CD4-positive, alpha-beta T cell treated with Interleukin-12 subunit alpha and Interleukin-12 subunit beta, for 1 hour (primary cell): ENCODE data around the gene SLC39A7.

Experiments
- DNase-seq: peaks from one replicate; pipeline ENCODE4 v3.0.0-alpha.2; 2020

The SLC39A7 gene, protein sequence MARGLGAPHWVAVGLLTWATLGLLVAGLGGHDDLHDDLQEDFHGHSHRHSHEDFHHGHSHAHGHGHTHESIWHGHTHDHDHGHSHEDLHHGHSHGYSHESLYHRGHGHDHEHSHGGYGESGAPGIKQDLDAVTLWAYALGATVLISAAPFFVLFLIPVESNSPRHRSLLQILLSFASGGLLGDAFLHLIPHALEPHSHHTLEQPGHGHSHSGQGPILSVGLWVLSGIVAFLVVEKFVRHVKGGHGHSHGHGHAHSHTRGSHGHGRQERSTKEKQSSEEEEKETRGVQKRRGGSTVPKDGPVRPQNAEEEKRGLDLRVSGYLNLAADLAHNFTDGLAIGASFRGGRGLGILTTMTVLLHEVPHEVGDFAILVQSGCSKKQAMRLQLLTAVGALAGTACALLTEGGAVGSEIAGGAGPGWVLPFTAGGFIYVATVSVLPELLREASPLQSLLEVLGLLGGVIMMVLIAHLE

GRCh38 chr6:33200219-33201146, at the start of gene SLC39A7, which contains the start of gene RXRB:
Gene SLC39A7 (plus strand): TSS chr6:33200867. CDS start chr6:33201246, 379 bp downstream.
Gene RXRB (minus strand): TSS chr6:33200665. CDS start chr6:33200476, 189 bp downstream.
- DNase-seq = peak; percentile 99

- DNase-seq = no peak
Measured at GRCh38 chr6:33151050-33151449, 49.6 kb upstream of the SLC39A7 start.

DNA sequence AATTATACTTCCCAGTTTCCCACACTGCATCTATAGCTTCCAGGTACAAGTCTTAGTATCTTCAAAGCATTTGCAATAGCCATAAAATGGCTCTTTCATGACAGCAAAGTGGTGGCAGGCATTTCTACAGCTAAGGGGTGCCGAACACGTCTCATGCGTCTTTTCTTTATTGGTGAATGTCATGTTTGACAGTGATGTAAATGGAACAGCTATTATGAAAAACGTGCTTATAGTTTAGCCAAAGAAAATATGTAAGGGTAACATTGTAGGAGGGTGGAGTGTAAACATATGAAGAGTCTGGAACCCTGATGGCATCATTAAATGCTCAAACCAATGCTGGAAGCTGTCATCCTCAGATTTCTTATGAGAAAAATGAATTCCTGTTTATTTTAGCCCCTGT, 46.3 kb upstream of the SLC39A7 start:
- DNase-seq = no peak

GRCh38 chr6:33156561-33156960, 44.1 kb upstream of the SLC39A7 start:
- no peak for DNase-seq

DNA sequence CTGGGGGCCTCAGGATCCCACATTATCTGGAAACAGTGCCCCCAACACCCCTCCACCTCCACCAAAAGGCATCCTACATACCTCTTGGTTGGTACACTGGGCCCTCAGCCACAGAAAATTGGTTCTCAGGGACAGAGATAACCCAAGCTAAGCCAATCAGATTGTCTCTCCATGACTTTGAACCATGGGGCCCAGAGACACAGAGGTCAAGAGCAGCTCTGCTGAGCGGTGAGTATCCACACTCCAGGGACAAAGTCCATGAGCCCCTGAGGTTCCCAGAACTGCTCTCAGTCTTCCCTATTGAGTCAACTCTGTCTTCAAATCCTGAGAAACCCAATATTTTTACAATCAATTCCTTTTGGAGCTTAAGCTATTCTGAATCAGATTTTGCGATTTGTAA, 43.7 kb upstream of the SLC39A7 start:
- no peak for DNase-seq

GRCh38 chr6:33160096-33160495, 40.6 kb upstream of the SLC39A7 start:
- no peak for DNase-seq

DNA sequence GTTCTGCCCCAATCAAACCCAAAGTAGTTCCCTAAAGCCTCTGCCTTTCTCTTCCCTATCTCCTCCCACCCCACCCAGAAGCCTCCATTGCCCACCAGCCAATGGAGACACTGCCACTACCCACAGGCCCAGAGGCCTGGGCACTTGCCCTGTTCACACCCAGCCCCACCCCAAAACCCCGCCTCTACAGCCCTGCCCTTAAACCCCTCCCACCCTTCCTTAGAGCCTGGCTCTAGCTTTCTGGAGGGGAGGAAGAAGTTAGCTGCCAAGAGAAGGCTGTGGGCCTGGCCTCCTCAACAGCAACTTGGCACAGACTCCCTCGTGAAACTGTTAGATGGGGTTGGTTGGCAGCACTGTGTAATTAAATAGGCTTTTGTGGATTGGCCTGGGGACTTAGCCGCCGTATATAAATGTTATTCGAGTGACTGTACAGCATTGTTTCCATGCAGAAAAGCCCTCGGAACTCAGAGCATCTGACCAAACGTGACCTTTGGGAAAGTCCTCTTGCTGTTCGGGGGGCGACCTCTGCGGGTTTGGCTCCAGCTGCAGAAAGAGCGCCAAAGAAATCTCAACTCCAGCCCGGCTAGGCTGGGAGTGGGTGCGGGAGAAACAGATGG, 39.8 kb upstream of the SLC39A7 start:
- no peak for DNase-seq

GRCh38 chr6:33161354-33162331, 39.0 kb upstream of the SLC39A7 start:
- peak; percentile 86 for DNase-seq

GRCh38 chr6:33163540-33163939, 37.1 kb upstream of the SLC39A7 start:
- DNase-seq = no peak

DNA sequence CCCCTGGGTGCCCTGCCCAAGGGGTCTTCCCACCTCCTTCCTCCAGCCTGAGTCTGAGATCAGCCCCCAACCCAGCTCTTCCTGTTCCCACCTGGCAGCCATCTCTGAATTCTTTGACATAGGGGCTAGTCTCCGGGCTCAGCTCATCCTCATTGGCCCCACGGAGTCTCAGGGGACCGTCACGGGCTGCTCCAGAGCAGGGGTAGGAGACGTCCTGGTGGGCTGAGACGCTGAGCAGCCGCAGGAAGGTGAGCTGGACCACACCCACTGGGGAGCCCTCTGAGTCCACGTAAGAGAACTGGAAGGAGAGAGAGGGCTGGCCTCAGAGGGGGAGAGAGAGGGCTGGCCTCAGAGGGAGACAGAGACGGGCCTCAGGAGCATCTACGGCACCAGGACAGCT, 36.5 kb upstream of the SLC39A7 start:
- no peak for DNase-seq

DNA sequence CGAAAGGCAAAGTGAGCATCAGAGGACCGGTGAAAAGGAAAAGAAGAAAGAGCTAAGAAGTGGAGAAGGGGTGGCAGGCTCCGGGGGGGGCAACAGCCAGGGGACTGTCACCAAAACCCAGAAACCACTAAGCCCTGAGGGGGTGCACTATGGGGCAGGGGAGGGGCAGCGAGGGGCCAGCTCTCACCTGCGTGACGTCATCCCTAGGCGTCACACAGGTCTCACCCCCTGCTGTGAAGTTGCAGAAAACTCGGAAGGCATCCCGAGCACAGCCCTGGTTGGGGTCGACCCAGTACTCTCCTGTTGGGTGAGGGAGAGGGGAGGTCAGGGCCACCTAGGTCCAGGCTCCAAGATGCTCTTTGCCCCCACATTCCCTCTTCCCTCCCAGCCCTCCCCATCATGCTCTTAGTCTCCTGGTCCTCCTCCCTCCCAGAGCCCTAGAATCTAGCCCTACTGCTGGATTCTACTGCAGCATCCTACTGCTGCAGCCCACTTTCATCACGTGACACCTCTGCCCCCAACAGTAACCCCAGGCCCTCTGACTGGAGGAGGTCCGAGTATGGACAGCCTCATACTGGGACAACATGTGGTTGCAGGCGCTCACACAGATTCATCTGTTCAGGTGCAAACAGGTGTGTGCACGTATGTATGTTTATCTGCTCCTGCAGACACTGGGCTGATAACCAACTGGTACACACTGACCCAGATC, 35.8 kb upstream of the SLC39A7 start:
- no peak for DNase-seq

DNA sequence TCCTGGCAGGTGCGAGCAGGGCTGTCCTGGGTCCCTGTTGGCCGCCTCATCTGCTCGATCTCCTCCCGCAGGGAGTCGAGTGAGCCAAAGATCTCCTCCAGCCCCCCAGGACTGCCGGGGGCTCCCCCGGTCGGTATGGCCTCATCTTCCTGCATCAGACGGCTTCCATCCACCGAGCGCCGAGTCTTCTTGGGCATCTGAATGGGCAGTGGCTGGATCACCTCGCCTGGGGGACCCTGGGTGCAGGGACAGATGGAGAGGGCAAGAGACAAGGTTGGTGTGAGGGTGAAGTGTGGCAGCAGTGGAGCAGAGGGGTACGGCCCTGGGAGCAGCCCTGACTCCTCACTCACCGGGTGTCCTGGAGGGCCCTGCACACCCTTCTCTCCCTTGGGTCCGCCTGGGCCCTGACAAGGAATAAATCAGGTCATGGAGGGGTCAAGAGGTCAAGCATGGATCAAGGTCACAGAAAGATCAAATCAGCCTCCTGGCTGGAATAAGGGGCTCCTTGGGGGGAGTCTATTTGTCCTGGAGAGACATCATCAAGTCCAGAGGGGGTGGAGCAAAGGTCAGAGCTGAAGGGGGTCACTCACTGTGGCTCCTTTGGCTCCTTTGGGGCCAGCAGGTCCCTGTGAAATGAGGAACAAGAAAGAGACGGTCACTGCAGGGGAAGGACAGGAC, 34.9 kb upstream of the SLC39A7 start:
- no peak for DNase-seq

DNA sequence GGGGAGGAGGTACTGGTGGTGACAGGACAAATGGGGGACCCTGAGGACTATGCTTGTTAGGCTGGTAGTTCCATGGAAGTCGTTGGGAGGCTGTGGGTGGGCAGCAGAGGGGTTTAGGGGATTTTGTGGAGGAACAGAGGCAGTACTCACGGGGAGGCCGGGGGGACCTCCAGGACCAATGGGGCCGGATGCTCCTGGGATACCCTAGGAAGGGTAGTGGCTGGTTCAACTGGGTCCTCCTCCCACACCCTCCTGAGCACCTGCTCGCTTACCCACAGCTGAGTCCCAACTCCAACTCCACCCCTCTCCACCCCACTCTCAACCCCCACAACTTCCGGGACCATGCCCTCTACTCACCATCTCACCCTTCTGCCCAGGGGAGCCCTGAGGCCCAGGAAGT, 34.3 kb upstream of the SLC39A7 start:
- no peak for DNase-seq

DNA sequence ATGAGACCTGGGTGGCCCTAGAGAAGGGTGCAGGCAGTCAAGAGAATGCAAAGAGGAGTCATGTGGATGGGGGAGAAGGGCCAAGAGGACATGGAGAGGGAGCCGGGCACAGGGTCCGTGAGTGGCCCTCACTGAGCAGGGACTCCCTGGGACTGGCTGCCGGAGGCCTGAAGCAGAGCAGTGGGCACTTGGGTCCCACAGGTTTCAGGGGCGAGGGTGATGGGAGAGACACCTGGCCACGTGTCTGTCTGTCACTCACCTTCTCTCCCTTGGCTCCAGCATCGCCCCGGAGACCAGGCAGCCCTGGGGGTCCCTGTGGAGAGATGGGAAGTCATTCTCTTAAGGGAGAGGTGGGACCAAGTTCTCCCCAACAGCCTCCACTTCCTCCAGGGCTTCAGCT, 33.9 kb upstream of the SLC39A7 start:
- no peak for DNase-seq

DNA sequence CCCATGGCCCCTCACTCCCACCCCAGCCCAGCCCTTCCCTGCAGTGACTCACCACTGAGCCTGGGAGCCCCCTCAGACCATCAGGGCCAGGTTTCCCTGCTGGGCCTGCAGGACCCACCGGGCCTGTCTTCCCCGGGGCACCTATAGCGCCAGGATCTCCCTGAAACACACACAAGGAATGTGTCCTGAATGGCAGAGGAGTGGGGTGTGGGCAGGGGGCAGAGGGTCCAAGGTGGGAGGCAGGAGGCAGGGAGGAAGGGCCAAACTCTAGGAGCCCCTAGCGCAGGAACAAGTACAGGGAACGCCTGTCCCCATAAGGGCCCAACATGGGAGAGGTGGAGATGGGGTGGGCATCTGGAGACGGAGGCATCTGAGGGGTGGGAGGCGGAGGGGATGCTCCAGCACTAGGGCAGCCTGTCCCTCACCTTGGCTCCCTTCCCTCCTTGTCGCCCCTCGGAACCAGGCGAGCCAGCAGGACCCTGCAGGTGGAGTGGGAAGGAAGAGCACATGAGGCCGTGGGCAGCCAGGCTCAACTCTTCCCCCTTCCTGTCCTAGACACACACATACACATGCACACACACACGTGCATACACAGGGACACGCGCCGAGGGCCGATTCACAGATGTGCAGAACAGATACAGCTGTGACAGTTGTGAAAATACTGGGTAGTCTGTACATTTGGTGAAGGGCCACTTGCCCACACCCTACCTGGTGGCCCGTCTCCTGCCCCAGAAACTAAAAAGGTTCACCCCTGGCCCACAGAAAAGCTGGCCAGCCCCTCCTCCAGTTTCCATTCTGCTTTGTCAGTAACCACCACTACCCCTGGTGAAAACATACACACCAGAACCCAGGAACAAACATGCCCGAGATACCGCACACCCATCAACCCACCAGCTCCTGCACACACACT, 33.0 kb upstream of the SLC39A7 start:
- DNase-seq = no peak

GRCh38 chr6:33168284-33168601, 32.4 kb upstream of the SLC39A7 start:
- no peak for DNase-seq

DNA sequence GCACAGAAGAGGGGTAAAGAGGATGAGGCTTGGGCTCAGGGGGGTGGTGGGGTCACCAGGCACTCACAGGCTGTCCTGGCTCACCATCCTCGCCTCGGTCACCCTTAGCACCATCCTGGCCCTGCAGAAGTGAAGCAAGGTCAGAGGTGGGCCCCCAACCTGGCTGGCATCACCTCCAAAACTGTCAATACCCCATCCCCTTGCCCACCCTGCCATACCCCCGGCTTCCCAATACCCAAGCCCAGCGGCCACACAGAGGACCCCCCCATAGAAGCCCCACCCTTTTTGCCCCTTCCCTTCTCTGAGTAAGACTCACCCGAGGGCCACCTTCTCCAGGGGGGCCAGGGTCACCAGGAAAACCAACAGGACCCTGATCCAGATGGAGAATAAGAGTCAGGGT, 32.0 kb upstream of the SLC39A7 start:
- DNase-seq = no peak

- no peak for DNase-seq
Measured at GRCh38 chr6:33169291-33170175, 31.1 kb upstream of the SLC39A7 start.
